Smooth muscle cell (in vitro differentiated cells): ENCODE results near the gene TMEM235. TPM values are rescaled to one million over a fixed set of nuclear protein-coding genes. Genes with fewer than 3 reads are reported as not detected.

Experiments
- DNase-seq: peaks from one replicate; lab custom pipeline; 2025; ENCODE audit not compliant: unreplicated experiment; lab: John Stamatoyannopoulos, UW
- H2AFZ ChIP-seq: fragments of 200-600 bp; sonication (generic); 2 replicates; pipeline ENCODE4 v1.6.0; 2016; ENCODE audit warnings: antibody characterized with exemption, low read depth, mild to moderate bottlenecking
- H3F3A ChIP-seq: fragments of 200-600 bp; sonication (generic); 2 replicates; pipeline ENCODE4 v1.6.0; 2017; ENCODE audit warnings: antibody characterized with exemption, low read depth
- H3K27ac ChIP-seq: fragments of 200-600 bp; sonication (generic); 2 replicates; pipeline ENCODE4 v1.5.1; 2016; ENCODE audit warnings: low read depth, mild to moderate bottlenecking
- H3K27me3 ChIP-seq: fragments of 200-600 bp; sonication (generic); 2 replicates; pipeline ENCODE4 v1.6.1; 2016; ENCODE audit warnings: low read depth, mild to moderate bottlenecking
- H3K36me3 ChIP-seq: fragments of 200-600 bp; sonication (generic); 2 replicates; pipeline ENCODE4 v1.5.1; 2016; ENCODE audit warnings: low read depth
- H3K4me1 ChIP-seq: fragments of 200-600 bp; sonication (generic); 2 replicates; pipeline ENCODE4 v1.5.1; 2016; ENCODE audit warnings: low read depth
- H3K4me2 ChIP-seq: fragments of 200-600 bp; sonication (generic); 2 replicates; pipeline ENCODE4 v1.6.0; 2016; ENCODE audit warnings: mild to moderate bottlenecking
- H3K4me3 ChIP-seq: fragments of 200-600 bp; sonication (generic); 2 replicates; pipeline ENCODE4 v1.5.1; 2016; ENCODE audit warnings: mild to moderate bottlenecking
- H3K79me2 ChIP-seq: fragments of 200-600 bp; sonication (generic); 2 replicates; pipeline ENCODE4 v1.6.0; 2016; ENCODE audit warnings: low read depth, mild to moderate bottlenecking
- H3K9ac ChIP-seq: fragments of 200-600 bp; sonication (generic); 2 replicates; pipeline ENCODE4 v1.6.0; 2016; ENCODE audit warnings: low read depth
- H3K9me3 ChIP-seq: fragments of 200-600 bp; sonication (generic); replicated peaks from 2 replicates; pipeline ENCODE4 v1.5.1; 2016; ENCODE audit warnings: low read depth
- H4K20me1 ChIP-seq: fragments of 200-600 bp; sonication (generic); 2 replicates; pipeline ENCODE4 v1.6.0; 2016; ENCODE audit warnings: low read depth
- WGBS: methylation state at CpG from one replicate; pipeline ENCODE4 v1.1.7; 2016; ENCODE audit warnings: low lambda C conversion rate; 5-methylcytosine and 5-hydroxymethylcytosine counted together
- polyA plus RNA-seq: library from polyadenylated mRNA; unstranded; fragments of >200 nt; fragmentation: Nextera tagmentation; extraction: Ambion mirVana; gene quantifications from 2 replicates; pipeline ENCODE4 v1.2.1, GENCODE V29; 2016
- total RNA-seq: library from RNA; depleted of rRNA; stranded (reverse); fragments of >200 nt; gene quantifications from 2 replicates; pipeline ENCODE4 v1.2.3, GENCODE V29; 2014
- TF ChIP-seq, protein P1 (sequence below): fragments of 200-600 bp; sonication (generic); IDR thresholded peaks from 2 replicates; pipeline ENCODE4 v1.5.1; 2017; ENCODE audit warnings: borderline replicate concordance, mild to moderate bottlenecking, antibody characterized with exemption; ENCODE audit not compliant: insufficient read depth, poor library complexity, severe bottlenecking

The TMEM235 gene
- total and polyA plus RNA-seq, 2 experiments from 2014 or later: not detected

DNA sequence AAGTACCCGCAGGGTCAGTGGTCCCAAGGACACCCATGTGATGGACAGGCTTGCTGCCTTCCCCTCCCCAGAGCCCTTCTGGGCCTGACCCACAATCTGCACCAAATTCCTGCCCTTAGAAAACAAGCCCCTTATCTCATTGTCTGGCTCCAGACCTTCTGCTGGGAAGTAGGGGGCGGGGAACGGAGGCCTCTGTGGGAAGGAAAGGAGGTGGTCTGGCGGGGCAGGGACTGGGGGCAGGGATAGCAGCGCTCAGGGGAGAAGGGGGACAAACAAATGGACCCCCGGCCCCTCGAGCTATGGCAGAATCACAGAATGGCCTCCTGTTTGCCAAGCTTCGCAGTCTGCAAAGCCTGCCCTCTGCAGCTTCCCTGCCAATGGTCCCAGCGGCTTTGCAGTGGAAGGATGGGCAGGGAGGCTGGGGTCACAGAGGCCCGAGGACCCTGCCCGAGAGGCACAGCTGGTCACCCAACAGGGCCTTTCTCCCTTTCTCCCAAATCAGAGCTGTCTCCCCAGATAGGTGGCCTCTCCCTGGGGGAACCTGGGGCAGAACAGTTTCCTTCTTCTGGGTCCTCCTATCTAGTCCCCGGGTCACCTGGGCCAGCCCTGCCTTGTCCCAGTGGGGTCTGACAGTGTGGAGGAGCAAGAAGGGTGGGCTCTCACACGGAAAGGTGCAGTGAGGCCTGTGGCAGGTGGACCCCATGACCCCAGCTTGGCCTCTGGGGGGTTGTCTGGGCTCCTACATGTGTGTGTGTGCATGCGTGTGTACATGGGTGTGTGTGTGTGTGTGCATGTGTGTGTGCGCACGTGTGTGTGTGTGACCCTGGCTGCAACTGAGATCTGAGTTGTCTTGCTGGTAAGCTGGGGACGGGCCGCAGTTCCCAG is 25.5 kb downstream of the TMEM235 start:
- peaks cover 4% of the 10 kb centered on the region for H3K79me2 ChIP-seq
- H3F3A ChIP-seq: peaks cover 3% of the 10 kb centered on the region
- 43% methylated on average over 16 of the region's 18 CpGs for WGBS
- H3K9me3 ChIP-seq: no peaks in the 10 kb centered on the region
- H3K4me2 ChIP-seq: peak overlapping the region; percentile 65
- DNase-seq: no peak
- TF ChIP-seq, protein P1, sequence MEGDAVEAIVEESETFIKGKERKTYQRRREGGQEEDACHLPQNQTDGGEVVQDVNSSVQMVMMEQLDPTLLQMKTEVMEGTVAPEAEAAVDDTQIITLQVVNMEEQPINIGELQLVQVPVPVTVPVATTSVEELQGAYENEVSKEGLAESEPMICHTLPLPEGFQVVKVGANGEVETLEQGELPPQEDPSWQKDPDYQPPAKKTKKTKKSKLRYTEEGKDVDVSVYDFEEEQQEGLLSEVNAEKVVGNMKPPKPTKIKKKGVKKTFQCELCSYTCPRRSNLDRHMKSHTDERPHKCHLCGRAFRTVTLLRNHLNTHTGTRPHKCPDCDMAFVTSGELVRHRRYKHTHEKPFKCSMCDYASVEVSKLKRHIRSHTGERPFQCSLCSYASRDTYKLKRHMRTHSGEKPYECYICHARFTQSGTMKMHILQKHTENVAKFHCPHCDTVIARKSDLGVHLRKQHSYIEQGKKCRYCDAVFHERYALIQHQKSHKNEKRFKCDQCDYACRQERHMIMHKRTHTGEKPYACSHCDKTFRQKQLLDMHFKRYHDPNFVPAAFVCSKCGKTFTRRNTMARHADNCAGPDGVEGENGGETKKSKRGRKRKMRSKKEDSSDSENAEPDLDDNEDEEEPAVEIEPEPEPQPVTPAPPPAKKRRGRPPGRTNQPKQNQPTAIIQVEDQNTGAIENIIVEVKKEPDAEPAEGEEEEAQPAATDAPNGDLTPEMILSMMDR: no peak
- H3K9ac ChIP-seq: no peak overlapping the region
- H2AFZ ChIP-seq: peak overlapping the region; percentile 21
- H3K36me3 ChIP-seq: no peaks in the 10 kb centered on the region
- peaks cover 31% of the 10 kb centered on the region for H3K4me1 ChIP-seq
- H3K27me3 ChIP-seq: no peaks in the 10 kb centered on the region
- no peak overlapping the region for H3K4me3 ChIP-seq
- no peaks in the 10 kb centered on the region for H4K20me1 ChIP-seq
- peak overlapping the region; percentile 46 for H3K27ac ChIP-seq

DNA sequence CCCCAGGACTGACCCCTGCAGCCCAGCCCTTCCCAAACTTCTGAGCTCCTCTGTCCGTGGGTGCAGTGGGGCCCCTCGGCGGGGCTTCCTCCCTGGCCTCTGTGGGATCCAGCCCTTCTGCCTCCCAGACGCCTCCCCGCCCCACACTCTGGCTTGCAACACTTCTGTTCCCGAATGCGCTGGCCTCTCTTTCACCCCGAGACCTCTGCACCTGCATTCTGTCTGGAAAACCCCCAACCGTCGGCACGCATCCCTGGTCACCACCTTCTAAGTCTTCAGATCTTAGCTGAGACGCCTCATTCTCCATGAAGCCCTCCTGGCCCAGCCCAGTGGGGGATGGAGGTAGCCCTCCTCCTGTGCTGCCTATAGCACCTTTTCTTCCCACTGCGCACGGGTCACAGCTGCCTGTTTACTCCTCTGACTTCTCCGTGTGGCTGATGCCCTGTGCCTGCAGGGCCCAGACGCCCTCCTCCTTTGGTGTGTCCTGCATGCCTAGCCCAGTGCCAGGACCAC is 26.4 kb downstream of the TMEM235 start:
- Histone ChIP-seq H3F3A (peaks cover 3% of the 10 kb centered on the region), H3K9ac (no peak overlapping the region), H3K4me3 (no peak overlapping the region), H3K9me3 (no peaks in the 10 kb centered on the region), H3K4me1 (peaks cover 31% of the 10 kb centered on the region), H4K20me1 (no peaks in the 10 kb centered on the region), H3K4me2 (peak overlapping the region; percentile 61), H3K27ac (peak overlapping the region; percentile 24), H3K36me3 (no peaks in the 10 kb centered on the region), H3K79me2 (peaks cover 4% of the 10 kb centered on the region), H3K27me3 (no peaks in the 10 kb centered on the region), H2AFZ (no peak overlapping the region)
- 30% methylated on average over 16 of the region's 16 CpGs for WGBS
- no peak for DNase-seq
- TF ChIP-seq, protein P1: no peak

DNA sequence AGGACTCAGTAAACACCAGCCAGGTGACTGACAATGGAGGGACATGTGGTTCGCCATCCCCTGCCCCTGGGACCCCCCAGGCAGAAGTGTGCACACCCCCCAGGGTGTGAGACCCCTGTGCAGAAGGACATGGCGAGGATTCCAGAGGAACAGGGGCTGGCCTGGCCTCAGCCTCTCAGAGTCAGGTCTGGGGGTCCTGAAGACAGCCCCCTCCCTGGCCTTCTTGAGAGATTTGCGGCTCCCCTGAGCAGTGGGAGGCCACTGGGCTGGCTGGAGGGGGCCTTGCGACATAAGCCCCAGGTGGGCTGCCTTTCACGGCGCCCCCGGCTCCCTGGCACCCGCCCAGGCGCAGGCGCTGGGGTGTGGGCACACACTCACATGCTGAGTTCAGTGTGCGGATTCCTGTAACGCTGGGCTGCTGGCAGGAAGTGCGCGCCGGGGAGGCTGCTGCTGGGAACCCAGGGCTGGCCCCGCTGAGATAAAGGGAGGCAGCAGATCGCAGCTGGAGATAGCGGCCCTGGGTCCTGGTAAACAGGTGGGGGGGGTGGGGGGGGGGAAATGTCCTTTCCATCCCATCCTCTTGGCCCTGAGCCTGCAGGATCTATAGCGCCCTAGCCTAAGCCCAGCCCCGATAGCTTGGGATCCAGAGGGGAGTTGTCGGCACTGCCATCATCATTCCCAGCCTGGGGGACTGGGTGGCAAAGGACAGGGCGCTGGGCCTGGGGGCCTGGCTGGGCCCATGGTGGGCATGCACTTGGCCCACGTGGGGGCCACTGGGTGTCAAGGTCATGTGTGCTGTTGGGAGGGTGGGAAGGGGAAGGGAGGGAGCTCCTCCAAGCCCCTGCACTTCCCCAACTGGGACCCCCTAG is 27.1 kb downstream of the TMEM235 start:
- no peak overlapping the region for H3K9ac ChIP-seq
- H3K27me3 ChIP-seq: no peaks in the 10 kb centered on the region
- WGBS: 45% methylated on average over 22 of the region's 23 CpGs
- H3K36me3 ChIP-seq: no peaks in the 10 kb centered on the region
- peak overlapping the region; percentile 24 for H3K27ac ChIP-seq
- TF ChIP-seq, protein P1: no peak
- H3K4me3 ChIP-seq: no peak overlapping the region
- peaks cover 4% of the 10 kb centered on the region for H3K79me2 ChIP-seq
- no peak for DNase-seq
- no peaks in the 10 kb centered on the region for H3F3A ChIP-seq
- peak overlapping the region; percentile 61 for H3K4me2 ChIP-seq
- H3K4me1 ChIP-seq: peaks cover 31% of the 10 kb centered on the region
- H4K20me1 ChIP-seq: no peaks in the 10 kb centered on the region
- no peaks in the 10 kb centered on the region for H3K9me3 ChIP-seq
- H2AFZ ChIP-seq: no peak overlapping the region
